Immature natural killer cell (primary cell): ENCODE measurements around the gene MEFV. TPM values are rescaled to one million over a fixed set of nuclear protein-coding genes. Genes with fewer than 3 reads are reported as not detected.
A peak's percentile ranks its signal among the peaks of the same experiment; 100 is the strongest.
"Not testable (repeated sequence)": the region's sequence is repeated elsewhere in the genome, so short reads cannot be mapped to it uniquely, and the experiment has no call there.

Experiments used
- DNase-seq, 3 donors: peaks; one replicate each; pipeline ENCODE4 v3.0.0; 2022; ENCODE audit warnings: mixed read lengths in 1 of 3
- H3K27ac Mint-ChIP-seq, 6 donors: one replicate each; pipeline ENCODE4 v1.8.0; 2020; ENCODE audit warnings: mixed read lengths in 6 of 6, mild to moderate bottlenecking in 5 of 6, inconsistent platforms in 4 of 6, moderate library complexity in 3 of 6
- H3K27me3 Mint-ChIP-seq, 3 donors: one replicate each; pipeline ENCODE4 v1.8.0; 2020 to 2021; ENCODE audit warnings: low read depth in 3 of 3, mild to moderate bottlenecking in 3 of 3, mixed read lengths in 3 of 3, moderate library complexity in 3 of 3, inconsistent platforms in 1 of 3
- H3K36me3 Mint-ChIP-seq, 3 donors: one replicate each; pipeline ENCODE4 v1.8.0; 2020; ENCODE audit warnings: mixed read lengths in 3 of 3, inconsistent platforms in 2 of 3, mild to moderate bottlenecking in 2 of 3
- H3K4me1 Mint-ChIP-seq, 2 donors: one replicate each; pipeline ENCODE4 v1.8.0; 2020; ENCODE audit warnings: inconsistent platforms in 2 of 2, mild to moderate bottlenecking in 2 of 2, mixed read lengths in 2 of 2, moderate library complexity in 1 of 2
- H3K4me3 Mint-ChIP-seq, 5 donors: one replicate each; pipeline ENCODE4 v1.8.0; 2020; ENCODE audit warnings: mild to moderate bottlenecking in 5 of 5, mixed read lengths in 5 of 5, inconsistent platforms in 3 of 5, moderate library complexity in 3 of 5
- H3K9me3 Mint-ChIP-seq, 6 donors: one replicate each; pipeline ENCODE4 v1.8.0; 2020; ENCODE audit warnings: mild to moderate bottlenecking in 6 of 6, mixed read lengths in 6 of 6, inconsistent platforms in 4 of 6, moderate library complexity in 3 of 6
- polyA plus RNA-seq, 3 donors: library from polyadenylated mRNA; unstranded; fragments of 300-500 nt; fragmentation: Illumina TruSeq; gene quantifications; one replicate each; pipeline ENCODE4 v1.2.3, GENCODE V29; 2021

MEFV gene
- polyA plus RNA-seq, 3 donors from 2014 or later, result 0.32 to 0.46 TPM; not detected in 1

GRCh38 chr16:3220839-3221238 lies 35.6 kb downstream of the MEFV start:
- H3K36me3 Mint-ChIP-seq, result peaks cover 35 to 45% (median 37%) of the 10 kb centered on the region in 3 donors
- peaks cover 20 to 27% of the 10 kb centered on the region in 2 donors for H3K4me1 Mint-ChIP-seq
- peaks cover 28 to 49% (median 47%) of the 10 kb centered on the region in 6 donors for H3K9me3 Mint-ChIP-seq
- peak overlapping the region in 1 of 6 donors; percentile 46 for H3K27ac Mint-ChIP-seq
- H3K27me3 Mint-ChIP-seq, result peaks cover 0 to 9% (median 7%) of the 10 kb centered on the region in 3 donors
- no peak overlapping the region for H3K4me3 Mint-ChIP-seq
- DNase-seq, result no peak

GRCh38 chr16:3216263-3216640 lies 40.2 kb downstream of the MEFV start:
- Mint-ChIP-seq H3K4me3 (peak overlapping the region; percentile 70 to 79 (median 77)), H3K36me3 (peaks cover 0 to 3% (median 3%) of the 10 kb centered on the region in 3 donors), H3K27me3 (peaks cover 3 to 16% (median 6%) of the 10 kb centered on the region in 3 donors), H3K9me3 (peaks cover 2 to 8% (median 5%) of the 10 kb centered on the region in 6 donors), H3K4me1 (peaks cover 49 to 56% of the 10 kb centered on the region in 2 donors), H3K27ac (peak overlapping the region; percentile 74 to 98 (median 94))
- no peak for DNase-seq

- peaks cover 3 to 13% (median 8%) of the 10 kb centered on the region in 3 donors for H3K27me3 Mint-ChIP-seq
- H3K27ac Mint-ChIP-seq, result peak overlapping the region; percentile 74 to 98 (median 94)
- peak overlapping the region; percentile 70 to 79 (median 77) for H3K4me3 Mint-ChIP-seq
- DNase-seq, result no peak
- peaks cover 0 to 3% (median 3%) of the 10 kb centered on the region in 3 donors for H3K36me3 Mint-ChIP-seq
- H3K4me1 Mint-ChIP-seq, result peaks cover 49 to 56% of the 10 kb centered on the region in 2 donors
- peaks cover 0 to 8% (median 2%) of the 10 kb centered on the region in 6 donors for H3K9me3 Mint-ChIP-seq
Observed at GRCh38 chr16:3215601-3216262, 40.7 kb downstream of the MEFV start.

- Mint-ChIP-seq H3K36me3 (peaks cover 0 to 3% (median 3%) of the 10 kb centered on the region in 3 donors), H3K4me1 (peaks cover 52 to 56% of the 10 kb centered on the region in 2 donors), H3K27me3 (peaks cover 3 to 13% (median 10%) of the 10 kb centered on the region in 3 donors), H3K4me3 (peak overlapping the region; percentile 70 to 79 (median 77)), H3K27ac (peak overlapping the region; percentile 74 to 98 (median 94)), H3K9me3 (peaks cover 0 to 8% (median 1%) of the 10 kb centered on the region in 6 donors)
- DNase-seq, result peak; percentile 65 to 79 (median 76)
Observed at GRCh38 chr16:3214904-3215600, 41.4 kb downstream of the MEFV start.

- Mint-ChIP-seq H3K4me1 (peaks cover 46 to 47% of the 10 kb centered on the region in 2 donors), H3K27ac (peak overlapping the region in 2 of 6 donors; percentile 45 to 70), H3K36me3 (peaks cover 0 to 1% (median under 1%) of the 10 kb centered on the region in 3 donors), H3K27me3 (peaks cover 3 to 11% (median 7%) of the 10 kb centered on the region in 3 donors), H3K4me3 (no peak overlapping the region), H3K9me3 (peaks cover 0 to 5% (median 1%) of the 10 kb centered on the region in 6 donors)
- no peak for DNase-seq
Observed at GRCh38 chr16:3212567-3212966, 43.9 kb downstream of the MEFV start.

GRCh38 chr16:3212006-3212405 lies 44.4 kb downstream of the MEFV start:
- H3K27ac Mint-ChIP-seq, result peak overlapping the region in 3 of 6 donors; percentile 51 to 86 (median 72)
- no peak for DNase-seq
- H3K9me3 Mint-ChIP-seq, result peaks cover 2 to 6% (median 5%) of the 10 kb centered on the region in 6 donors
- peaks cover 3 to 11% (median 7%) of the 10 kb centered on the region in 3 donors for H3K27me3 Mint-ChIP-seq
- H3K4me1 Mint-ChIP-seq, result peaks cover 41 to 43% of the 10 kb centered on the region in 2 donors
- peak overlapping the region in 1 of 5 donors; percentile 57 for H3K4me3 Mint-ChIP-seq
- H3K36me3 Mint-ChIP-seq, result no peaks in the 10 kb centered on the region

- Mint-ChIP-seq H3K4me1 (peaks cover 10 to 12% of the 10 kb centered on the region in 2 donors), H3K4me3 (no peak overlapping the region)
Observed at GRCh38 chr16:3207086-3207953, 49.1 kb downstream of the MEFV start.

GRCh38 chr16:3205939-3206338 lies 50.5 kb downstream of the MEFV start:
- not testable (repeated sequence) for H3K4me3 Mint-ChIP-seq, H3K4me1 Mint-ChIP-seq, H3K36me3 Mint-ChIP-seq, DNase-seq, H3K27ac Mint-ChIP-seq
- H3K27me3 Mint-ChIP-seq, result peaks cover 3 to 11% (median 8%) of the 10 kb centered on the region in 3 donors
- H3K9me3 Mint-ChIP-seq, result peaks cover 7 to 18% (median 14%) of the 10 kb centered on the region in 6 donors

More at GRCh38 chr16:3207086-3207953, 49.1 kb downstream of the MEFV start:
- peaks cover 3 to 11% (median 7%) of the 10 kb centered on the region in 3 donors for H3K27me3 Mint-ChIP-seq
- H3K36me3 Mint-ChIP-seq, result peaks cover 3 to 9% (median 5%) of the 10 kb centered on the region in 3 donors
- DNase-seq, result no peak
- peaks cover 7 to 18% (median 14%) of the 10 kb centered on the region in 6 donors for H3K9me3 Mint-ChIP-seq
- no peak overlapping the region for H3K27ac Mint-ChIP-seq

GRCh38 chr16:3202903-3203539 lies 53.4 kb downstream of the MEFV start:
- no peaks in the 10 kb centered on the region for H3K4me1 Mint-ChIP-seq
- H3K36me3 Mint-ChIP-seq, result peaks cover 3 to 9% (median 5%) of the 10 kb centered on the region in 3 donors
- H3K4me3 Mint-ChIP-seq, result no peak overlapping the region
- peaks cover 7 to 18% (median 14%) of the 10 kb centered on the region in 6 donors for H3K9me3 Mint-ChIP-seq
- H3K27me3 Mint-ChIP-seq, result peaks cover 9 to 13% (median 10%) of the 10 kb centered on the region in 3 donors
- DNase-seq, result no peak
- no peak overlapping the region for H3K27ac Mint-ChIP-seq

- Mint-ChIP-seq H3K36me3 (peaks cover 0 to 3% (median 0%) of the 10 kb centered on the region in 3 donors), H3K9me3 (no peaks in the 10 kb centered on the region), H3K27ac (no peak overlapping the region), H3K4me1 (no peaks in the 10 kb centered on the region), H3K4me3 (no peak overlapping the region), H3K27me3 (peaks cover 18 to 24% (median 19%) of the 10 kb centered on the region in 3 donors)
- DNase-seq, result no peak
Observed at GRCh38 chr16:3198334-3199072, 57.9 kb downstream of the MEFV start.

- peaks cover 16 to 30% (median 23%) of the 10 kb centered on the region in 3 donors for H3K27me3 Mint-ChIP-seq
- not testable (repeated sequence) for H3K36me3 Mint-ChIP-seq, H3K4me3 Mint-ChIP-seq, H3K9me3 Mint-ChIP-seq, DNase-seq, H3K27ac Mint-ChIP-seq, H3K4me1 Mint-ChIP-seq
Observed at GRCh38 chr16:3197694-3198333, 58.6 kb downstream of the MEFV start.

GRCh38 chr16:3195975-3196374 lies 60.5 kb downstream of the MEFV start:
- H3K27me3 Mint-ChIP-seq, result peaks cover 30 to 44% (median 35%) of the 10 kb centered on the region in 3 donors
- peaks cover 0 to 2% (median 0%) of the 10 kb centered on the region in 6 donors for H3K9me3 Mint-ChIP-seq
- H3K36me3 Mint-ChIP-seq, result peaks cover 0 to 3% (median 0%) of the 10 kb centered on the region in 3 donors
- no peak overlapping the region for H3K27ac Mint-ChIP-seq
- H3K4me1 Mint-ChIP-seq, result peaks cover 5 to 6% of the 10 kb centered on the region in 2 donors
- H3K4me3 Mint-ChIP-seq, result no peak overlapping the region
- no peak for DNase-seq
